ENCODE results near the gene SH3BP4. TPM values are rescaled to one million over a fixed set of nuclear protein-coding genes. Genes with fewer than 3 reads are reported as not detected.
A peak's percentile ranks its signal among the peaks of the same experiment; 100 is the strongest.

The SH3BP4 gene
- total RNA-seq, 1 donor from 2014 or later: 29.9 TPM

DNA sequence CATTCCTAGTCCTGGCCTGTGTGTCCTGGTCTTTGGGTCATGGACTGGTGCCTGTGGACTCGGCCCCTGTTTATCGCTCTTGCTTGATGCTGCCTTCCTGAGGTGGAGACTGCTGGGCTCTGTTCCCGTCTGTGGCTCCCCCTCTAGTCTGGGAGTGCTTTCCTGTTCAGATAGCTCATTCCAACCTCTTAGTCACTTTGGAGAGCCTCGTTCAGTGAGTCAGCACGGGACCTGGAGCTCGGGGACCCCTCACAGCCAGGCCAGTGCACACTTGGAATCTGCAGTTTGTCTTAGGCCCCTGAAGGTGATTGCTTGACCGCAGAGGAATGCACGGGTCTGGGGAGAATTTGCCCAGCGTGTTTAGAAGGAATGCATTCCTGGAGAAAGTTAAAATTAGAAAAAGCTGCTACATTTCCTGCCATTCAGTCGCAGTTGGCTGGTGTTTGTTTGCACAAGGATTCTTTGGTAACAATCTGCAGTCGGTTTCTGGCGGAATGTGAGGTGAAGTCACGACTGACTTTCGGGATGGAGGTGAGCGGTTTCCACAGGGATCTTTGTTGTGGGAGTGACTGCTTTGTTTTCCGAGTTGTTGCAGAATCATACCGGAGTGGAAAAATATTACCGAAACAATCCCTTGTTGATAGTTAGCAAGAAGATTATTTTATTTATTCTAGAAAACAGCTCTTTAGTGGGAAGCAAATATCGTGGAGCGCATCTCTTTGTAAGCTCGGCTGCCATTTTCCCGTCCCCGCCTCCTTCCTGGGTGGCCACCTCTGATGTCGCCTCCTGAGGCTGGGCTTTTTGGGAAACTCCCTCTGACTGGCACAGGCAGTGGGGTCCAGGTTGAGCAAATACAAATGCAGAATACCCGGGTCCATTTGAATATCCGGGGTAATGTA lies 29.6 kb downstream of the SH3BP4 start:
- peak; percentile 66 for DNase-seq (ENCODE audit: low spot score)

DNA sequence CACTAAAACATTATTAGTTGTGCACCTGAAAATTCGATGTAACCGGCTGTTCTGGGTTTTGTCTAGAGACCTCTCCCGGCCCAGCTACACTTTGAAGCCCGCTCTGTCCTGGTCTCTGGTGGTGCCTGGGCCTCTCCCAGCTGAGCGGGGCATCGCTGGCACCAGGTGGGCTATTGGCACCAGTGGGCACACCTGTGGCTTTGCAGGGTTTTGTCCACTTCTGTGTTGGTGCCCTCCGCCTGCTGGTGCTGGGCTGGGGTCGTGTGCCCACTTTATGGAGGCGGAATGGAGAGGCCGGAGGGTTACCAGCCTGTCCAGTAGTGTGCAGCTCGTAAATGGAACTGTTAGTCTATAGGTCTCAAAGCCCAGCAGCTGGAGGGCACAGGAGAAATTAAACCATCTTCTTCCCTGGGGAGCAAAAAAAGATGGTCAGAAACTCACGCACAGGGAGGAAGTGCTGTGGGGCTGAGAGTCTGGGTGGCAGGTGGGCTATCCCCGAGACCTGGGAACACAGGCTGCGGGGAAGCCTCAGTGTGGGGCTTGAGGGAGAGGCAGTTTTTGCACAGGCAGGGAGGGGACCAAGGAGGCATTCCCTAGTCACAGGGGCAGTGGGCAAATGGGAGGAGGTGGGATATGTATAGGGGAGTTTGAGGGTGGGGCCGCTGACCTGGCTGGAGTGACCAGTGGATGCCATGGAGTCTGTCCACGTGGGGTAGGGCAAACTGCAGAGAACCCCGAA lies 30.4 kb downstream of the SH3BP4 start:
- DNase-seq (ENCODE audit: low spot score): no peak

GRCh38 chr2:234983011-234983726 lies 31.4 kb downstream of the SH3BP4 start:
- DNase-seq (ENCODE audit: low spot score): no peak

DNA sequence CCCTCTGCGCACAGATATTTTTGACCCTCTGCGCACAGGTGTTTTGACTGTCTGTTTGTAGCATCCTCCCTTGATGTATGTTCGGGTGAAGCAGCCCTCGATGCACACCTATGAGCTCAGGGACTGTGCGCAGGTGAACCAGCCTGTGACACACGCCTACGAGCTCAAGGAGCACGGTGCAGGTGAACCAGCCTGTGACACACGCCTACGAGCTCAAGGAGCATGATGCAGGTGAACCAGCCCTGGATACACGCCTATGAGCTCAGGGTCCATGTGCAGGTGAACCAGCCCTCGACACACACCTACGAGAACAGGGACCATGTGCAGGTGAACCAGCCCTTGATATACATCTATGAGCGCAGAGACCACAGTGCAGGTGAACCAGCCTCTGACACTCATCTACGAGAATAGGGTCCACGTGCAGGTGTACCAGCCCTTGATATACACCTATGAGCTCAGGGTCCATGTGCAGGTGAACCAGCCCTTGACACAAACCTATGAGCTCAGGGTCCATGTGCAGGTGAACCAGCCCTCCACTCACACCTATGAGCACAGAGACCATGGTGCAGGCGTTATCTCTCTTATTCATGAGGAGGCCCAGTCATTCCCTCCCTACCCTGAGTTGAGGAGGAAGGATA lies 33.9 kb downstream of the SH3BP4 start:
- no peak for DNase-seq (ENCODE audit: low spot score)

DNA sequence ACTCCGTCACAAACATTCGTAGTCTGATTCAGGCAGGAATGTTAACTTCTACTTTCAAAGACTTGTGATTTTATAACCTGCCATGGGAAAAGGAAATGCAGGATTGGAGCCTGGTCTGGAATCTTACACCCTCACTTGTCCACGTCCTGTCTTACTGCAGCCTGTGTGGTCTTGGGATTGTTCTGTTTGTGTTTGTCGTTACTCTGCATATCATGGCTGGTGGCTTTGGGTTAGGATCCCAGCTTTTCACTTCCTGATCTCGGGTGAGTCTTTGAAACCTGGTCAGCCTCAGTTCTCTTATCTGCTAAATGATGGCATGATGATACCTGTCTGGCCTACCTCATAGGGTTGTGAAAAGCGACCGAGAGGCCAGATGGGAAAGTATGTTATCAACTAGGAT lies 34.6 kb downstream of the SH3BP4 start:
- no peak for DNase-seq (ENCODE audit: low spot score)

GRCh38 chr2:234986876-234987720 lies 35.3 kb downstream of the SH3BP4 start:
- no peak for DNase-seq (ENCODE audit: low spot score)

- no peak for DNase-seq (ENCODE audit: low spot score)
These were observed 35.9 kb downstream of the SH3BP4 start for GRCh38 chr2:234987754-234988153.

- DNase-seq (ENCODE audit: low spot score): no peak
These were observed 36.7 kb downstream of the SH3BP4 start for GRCh38 chr2:234988491-234988890.

DNA sequence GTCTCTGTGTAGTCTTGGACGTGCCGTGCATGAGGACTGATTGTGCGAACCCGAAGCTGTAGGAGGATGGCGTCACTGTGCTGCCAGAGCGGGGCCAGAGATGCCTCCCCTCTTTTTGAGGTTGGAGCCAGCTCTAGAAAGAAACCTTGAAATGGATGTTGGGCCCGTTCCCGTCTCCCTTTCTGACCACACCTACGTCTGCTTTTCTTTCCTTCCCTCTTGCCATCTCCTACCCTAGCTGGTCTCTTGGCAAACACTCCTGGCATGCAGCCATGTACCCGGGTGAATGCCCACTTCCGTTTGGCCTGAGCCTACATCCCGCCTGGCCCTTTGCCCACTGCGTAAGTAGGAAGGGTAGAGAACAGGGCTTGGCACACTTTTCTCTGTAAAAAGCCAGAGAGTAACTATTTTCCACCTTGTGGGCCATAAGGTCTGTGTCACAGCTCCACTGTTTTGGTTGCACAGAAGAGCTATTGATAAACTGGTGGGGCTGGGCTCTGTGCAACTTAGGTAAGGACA lies 37.4 kb downstream of the SH3BP4 start:
- peak; percentile 88 for DNase-seq (ENCODE audit: low spot score)

DNA sequence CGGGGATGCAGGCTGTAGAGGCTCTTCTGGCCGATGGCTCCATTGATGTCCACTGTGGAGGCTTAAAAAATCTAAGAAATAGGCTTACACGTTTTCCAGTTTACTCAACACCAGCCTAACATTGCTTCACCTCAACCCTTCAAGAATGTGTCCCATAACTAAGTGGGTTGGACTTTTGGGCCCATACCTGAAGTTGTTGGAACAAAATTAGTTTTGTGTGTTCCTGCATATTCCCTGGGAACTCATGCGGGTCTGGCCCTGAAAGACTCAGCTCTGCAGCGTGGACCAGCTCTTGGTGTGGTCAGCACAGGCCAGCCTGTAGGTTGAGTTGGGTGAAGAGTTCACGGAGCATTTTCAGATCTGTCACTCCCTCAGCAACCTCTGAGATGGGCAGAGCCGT lies 38.5 kb downstream of the SH3BP4 start:
- DNase-seq (ENCODE audit: low spot score): no peak

DNA sequence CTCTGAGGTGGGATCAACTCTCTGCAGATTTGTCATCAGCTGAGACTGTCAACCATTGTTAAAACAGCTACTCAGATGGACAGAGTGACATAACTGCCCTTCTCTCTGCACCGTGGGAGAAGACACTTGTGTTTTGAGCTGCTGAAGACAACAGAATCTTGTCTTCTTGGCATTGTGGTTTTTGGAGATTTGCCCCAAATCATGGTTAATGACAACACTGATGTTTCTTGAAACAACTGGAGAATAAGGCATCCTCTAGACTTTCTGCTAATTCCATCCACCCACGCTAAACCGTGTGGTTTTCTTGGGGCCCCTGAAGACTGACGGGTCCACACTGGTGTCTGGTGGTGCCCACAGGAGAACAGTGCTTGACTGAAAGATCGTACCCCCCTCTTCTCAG lies 39.5 kb downstream of the SH3BP4 start:
- no peak for DNase-seq (ENCODE audit: low spot score)

GRCh38 chr2:234991793-234992192 lies 40.0 kb downstream of the SH3BP4 start:
- DNase-seq (ENCODE audit: low spot score): no peak

GRCh38 chr2:234992196-234992595 lies 40.4 kb downstream of the SH3BP4 start:
- no peak for DNase-seq (ENCODE audit: low spot score)

DNA sequence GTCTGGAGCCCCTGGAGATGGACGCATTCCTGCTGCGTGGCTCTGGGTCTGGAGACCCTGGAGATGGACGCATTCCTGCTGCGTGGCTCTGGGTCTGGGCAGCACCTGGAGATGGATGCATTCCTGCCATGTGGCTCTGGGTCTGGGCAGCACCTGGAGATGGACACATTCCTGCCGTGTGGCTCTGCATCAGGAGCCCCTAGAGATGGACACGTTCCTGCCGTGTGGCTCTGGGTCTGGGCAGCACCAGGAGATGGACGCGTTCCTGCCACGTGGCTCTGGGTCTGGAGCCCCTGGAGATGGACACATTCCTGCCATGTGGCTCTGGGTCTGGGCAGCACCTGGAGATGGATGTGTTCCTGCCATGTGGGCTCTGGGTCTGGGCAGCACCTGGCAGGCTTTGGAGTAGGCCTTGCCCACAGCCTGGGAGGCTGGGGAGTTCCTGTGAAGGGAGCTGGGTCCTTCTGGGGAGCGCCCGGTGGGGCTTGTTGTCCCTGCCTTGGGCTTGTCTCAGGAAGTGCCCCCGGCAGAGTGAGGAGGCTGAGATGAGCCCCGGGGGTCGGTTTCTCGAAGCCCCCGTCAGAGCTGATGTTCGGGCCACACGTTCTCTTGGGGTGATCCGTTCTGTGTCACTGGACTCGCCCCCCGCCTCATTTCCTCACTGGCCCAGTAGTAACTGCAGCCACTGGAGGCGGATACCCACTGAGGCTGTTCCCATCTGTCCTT lies 41.0 kb downstream of the SH3BP4 start:
- no peak for DNase-seq (ENCODE audit: low spot score)

- no peak for DNase-seq (ENCODE audit: low spot score)
These were observed 41.7 kb downstream of the SH3BP4 start for GRCh38 chr2:234993541-234993981.

GRCh38 chr2:234994438-234995321 lies 42.9 kb downstream of the SH3BP4 start:
- no peak for DNase-seq (ENCODE audit: low spot score)

DNA sequence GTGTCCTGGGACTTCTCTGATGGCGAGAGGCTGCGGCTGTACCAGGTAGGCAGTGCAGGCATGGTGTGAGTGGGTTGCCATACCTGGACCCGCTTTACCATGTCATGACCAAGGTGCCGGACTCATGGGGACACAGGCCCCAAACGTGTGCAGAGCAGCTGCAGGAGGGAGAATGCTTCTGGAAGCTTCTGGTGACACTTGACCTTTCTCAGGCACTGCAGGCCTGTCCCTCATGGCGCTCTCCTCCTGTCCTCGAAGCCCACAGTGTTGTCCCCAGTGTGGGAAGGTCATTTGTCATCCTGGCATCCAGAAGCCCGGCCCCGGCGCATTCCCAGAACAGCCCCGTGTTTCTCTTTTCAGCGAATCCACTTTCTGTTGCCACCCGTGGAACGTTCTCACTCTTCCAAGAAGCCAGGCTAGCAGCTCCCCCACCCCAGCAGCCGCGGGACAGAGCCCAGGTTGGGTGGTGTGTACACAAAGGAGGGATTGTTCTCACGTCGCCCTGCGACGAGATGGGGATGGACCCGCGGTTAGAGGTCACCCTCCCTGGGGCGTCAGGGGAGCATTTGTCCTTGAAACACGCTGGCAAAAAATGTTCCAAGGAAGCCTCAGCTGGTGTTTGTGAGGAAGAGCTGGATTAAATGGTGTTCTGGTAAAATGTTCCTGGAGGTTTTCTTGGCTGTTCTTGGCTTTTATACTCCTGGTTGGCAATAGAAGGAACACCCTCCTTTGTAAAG lies 43.7 kb downstream of the SH3BP4 start:
- DNase-seq (ENCODE audit: low spot score): no peak
